Endothelial cell (in vitro differentiated cells): ENCODE data around the gene DSTN. TPM values are rescaled to one million over a fixed set of nuclear protein-coding genes. Genes with fewer than 3 reads are reported as not detected.

Source experiments
- DNase-seq: peaks from one replicate; pipeline ENCODE4 v3.0.0; 2021; ENCODE audit warnings: low spot score
- H3K27ac Mint-ChIP-seq: one replicate; pipeline ENCODE4 v1.8.0; 2021; ENCODE audit warnings: mixed read lengths, inconsistent platforms; ENCODE audit not compliant: unreplicated experiment
- H3K27me3 Mint-ChIP-seq: one replicate; pipeline ENCODE4 v1.8.0; 2021; ENCODE audit warnings: mild to moderate bottlenecking, moderate library complexity, mixed read lengths, inconsistent platforms; ENCODE audit not compliant: unreplicated experiment
- H3K36me3 Mint-ChIP-seq: one replicate; pipeline ENCODE4 v1.8.0; 2021; ENCODE audit warnings: mild to moderate bottlenecking, low read depth, mixed read lengths, inconsistent platforms; ENCODE audit not compliant: unreplicated experiment
- H3K4me1 Mint-ChIP-seq: one replicate; pipeline ENCODE4 v1.8.0; 2021; ENCODE audit warnings: mild to moderate bottlenecking, mixed read lengths, inconsistent platforms; ENCODE audit not compliant: unreplicated experiment
- H3K4me3 Mint-ChIP-seq: one replicate; pipeline ENCODE4 v1.8.0; 2021; ENCODE audit warnings: mild to moderate bottlenecking, mixed read lengths, inconsistent platforms; ENCODE audit not compliant: unreplicated experiment
- H3K9me3 Mint-ChIP-seq: one replicate; pipeline ENCODE4 v1.8.0; 2021; ENCODE audit warnings: mixed read lengths, inconsistent platforms; ENCODE audit not compliant: unreplicated experiment
- CTCF ChIP-seq: fragments of 200-600 bp; sonication (generic); IDR thresholded peaks from one replicate; pipeline ENCODE4 v1.5.0; 2021; ENCODE audit warnings: antibody characterized with exemption; ENCODE audit not compliant: unreplicated experiment
- total RNA-seq: library from RNA; stranded (reverse); fragmentation: NEBNext Ultra II Directional; extraction: Animal tissue kit (Norgen Biotek cat#: 25700); gene quantifications from one replicate; pipeline ENCODE4 v1.2.1, GENCODE V29; 2021; ENCODE audit not compliant: unreplicated experiment

Gene DSTN
- total RNA-seq, 1 donor from 2014 or later, result 142 TPM

- Mint-ChIP-seq H3K4me3 (no peak overlapping the region), H3K36me3 (peaks cover 17% of the 10 kb centered on the region), H3K9me3 (no peaks in the 10 kb centered on the region), H3K27ac (no peak overlapping the region), H3K27me3 (peaks cover 9% of the 10 kb centered on the region), H3K4me1 (no peaks in the 10 kb centered on the region)
- no peak for DNase-seq
- no peak for TF ChIP-seq CTCF
Observed at GRCh38 chr20:17637413-17637780, 67.5 kb downstream of the DSTN start.

- Mint-ChIP-seq H3K4me1 (no peaks in the 10 kb centered on the region), H3K36me3 (peaks cover 15% of the 10 kb centered on the region), H3K27ac (no peak overlapping the region), H3K9me3 (no peaks in the 10 kb centered on the region), H3K4me3 (no peak overlapping the region), H3K27me3 (peaks cover 9% of the 10 kb centered on the region)
- no peak for TF ChIP-seq CTCF
- no peak for DNase-seq
Observed at GRCh38 chr20:17637985-17638640, 68.2 kb downstream of the DSTN start.

- H3K36me3 Mint-ChIP-seq, result peaks cover 10% of the 10 kb centered on the region
- H3K9me3 Mint-ChIP-seq, result no peaks in the 10 kb centered on the region
- DNase-seq, result no peak
- no peak overlapping the region for H3K4me3 Mint-ChIP-seq
- TF ChIP-seq CTCF, result no peak
- H3K27me3 Mint-ChIP-seq, result peaks cover 9% of the 10 kb centered on the region
- H3K27ac Mint-ChIP-seq, result no peak overlapping the region
- H3K4me1 Mint-ChIP-seq, result no peaks in the 10 kb centered on the region
Observed at GRCh38 chr20:17638835-17639407, 69.0 kb downstream of the DSTN start.

- peaks cover 11% of the 10 kb centered on the region for H3K27me3 Mint-ChIP-seq
- TF ChIP-seq CTCF, result no peak
- H3K9me3 Mint-ChIP-seq, result no peaks in the 10 kb centered on the region
- no peak overlapping the region for H3K27ac Mint-ChIP-seq
- DNase-seq, result no peak
- H3K36me3 Mint-ChIP-seq, result peaks cover 19% of the 10 kb centered on the region
- H3K4me1 Mint-ChIP-seq, result peaks cover 3% of the 10 kb centered on the region
- H3K4me3 Mint-ChIP-seq, result no peak overlapping the region
Observed at GRCh38 chr20:17640146-17640874, 70.4 kb downstream of the DSTN start.

- no peak overlapping the region for H3K4me3 Mint-ChIP-seq
- peaks cover 9% of the 10 kb centered on the region for H3K27me3 Mint-ChIP-seq
- no peak for TF ChIP-seq CTCF
- no peak overlapping the region for H3K27ac Mint-ChIP-seq
- peaks cover 15% of the 10 kb centered on the region for H3K36me3 Mint-ChIP-seq
- H3K9me3 Mint-ChIP-seq, result no peaks in the 10 kb centered on the region
- DNase-seq, result no peak
- H3K4me1 Mint-ChIP-seq, result peaks cover 3% of the 10 kb centered on the region
Observed at GRCh38 chr20:17640875-17641378, 71.1 kb downstream of the DSTN start.
